Right lobe of liver (tissue), 6 donors: ENCODE data around the gene C11orf65. TPM values are rescaled to one million over a fixed set of nuclear protein-coding genes. Genes with fewer than 3 reads are reported as not detected.

Experiments used
- ATAC-seq, 4 donors: fragments of 200-7000 bp; cut with Tn5 transposase; one replicate each; pipeline ENCODE4 v1.9.1; 2020; ENCODE audit warnings: mild to moderate bottlenecking in 4 of 4, moderate library complexity in 4 of 4
- DNase-seq, 3 donors: peaks; one replicate each; pipeline ENCODE4 v3.0.0-alpha.2; 2020
- H3K27ac ChIP-seq, 3 donors: fragments of 200-600 bp; one replicate each; pipeline ENCODE4 v1.8.0; 2022
- H3K27me3 ChIP-seq, 2 donors: fragments of 200-600 bp; one replicate each; pipeline ENCODE4 v1.8.0; 2022
- H3K36me3 ChIP-seq, 4 donors: fragments of 200-600 bp; sonication (generic) in 1 of 4; one replicate each; pipeline versions ENCODE4 v1.5.1 to v1.8.0; 2017 to 2022; ENCODE audit warnings: control low read depth in 1 of 4
- H3K4me1 ChIP-seq, 4 donors: fragments of 200-600 bp; sonication (generic) in 1 of 4; one replicate each; pipeline versions ENCODE4 v1.5.1 to v1.8.0; 2017 to 2022; ENCODE audit warnings: control low read depth in 1 of 4
- H3K4me3 ChIP-seq, 3 donors: fragments of 200-600 bp; one replicate each; pipeline ENCODE4 v1.8.0; 2022
- H3K9me3 ChIP-seq, 4 donors: fragments of 200-600 bp; sonication (generic) in 1 of 4; one replicate each; pipeline versions ENCODE4 v1.5.1 to v1.8.0; 2017 to 2022; ENCODE audit warnings: control low read depth in 1 of 4
- POLR2A ChIP-seq: fragments of 450-650 bp; IDR thresholded peaks from one replicate; pipeline ENCODE4 v1.6.1; 2017; ENCODE audit warnings: antibody characterized with exemption, mild to moderate bottlenecking
- WGBS: methylation state at CpG from one replicate; pipeline ENCODE4 v1.1.6; 2018; ENCODE audit warnings: low coverage, low lambda C conversion rate; ENCODE audit not compliant: insufficient coverage; ENCODE audit errors: missing lambda C conversion rate; 5-methylcytosine and 5-hydroxymethylcytosine counted together
- intact Hi-C, 2 donors: fragments of 100-400 bp; cut with DNase I; formaldehyde crosslinking; loops; one replicate each; pipeline versions ENCODE4 v1.11.2 to v1.14.1; 2022
- total RNA-seq, 6 experiments: library from RNA; depleted of rRNA in 2 of 6; stranded (reverse); fragments of >200 nt in 2 of 6; fragmentation: NEBNext Ultra II Directional in 3 of 6; extraction: Animal tissue kit (Norgen Biotek cat#: 25700) in 3 of 6; gene quantifications; one replicate each; pipeline versions ENCODE4 v1.1.0 to v1.2.4, GENCODE V29; 2016 to 2023
- TF ChIP-seq, protein P1 (sequence below), 4 donors: fragments of 200-600 bp in 3 of 4; fragments of 450-650 bp in 1 of 4; IDR thresholded peaks; one replicate each; pipeline versions ENCODE4 v1.5.1 to v1.8.0; 2016 to 2022; ENCODE audit warnings: antibody characterized with exemption in 4 of 4, mild to moderate bottlenecking in 2 of 4
- donor health status: DM: no; HTN: yes; CAD: no.
- donor health status: DM: no; HTN: no; CAD: no.
- donor health status: DM: no; HTN: no; CAD: no.
- donor health status: DM: no; HTN: yes; CAD: no.
- donor health status: DM: no; HTN: yes; CAD: no.

Gene C11orf65
- total RNA-seq, 6 experiments from 2014 or later, result 0.18 to 0.88 (median 0.58) TPM

DNA sequence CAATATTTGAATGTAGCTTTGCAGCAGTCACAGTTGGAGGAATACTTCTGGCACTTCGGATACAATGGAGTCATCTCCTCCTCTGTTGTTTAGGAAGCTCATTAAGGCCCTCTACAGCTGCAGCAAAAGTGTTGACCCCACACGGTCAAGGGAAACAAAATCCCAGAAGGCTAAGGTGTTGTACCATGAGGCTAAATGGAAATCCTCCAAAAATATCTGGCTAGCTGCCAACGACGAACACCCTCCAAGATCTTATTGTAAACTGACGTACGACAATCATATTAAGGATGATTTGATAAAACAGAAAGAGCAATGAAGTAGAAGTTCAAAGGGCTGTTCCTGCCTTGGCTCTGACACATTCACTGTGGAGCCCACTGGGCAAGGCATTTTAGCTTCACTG, 26.9 kb upstream of the C11orf65 start:
- no peak for DNase-seq
- no peak overlapping the region for H3K27ac ChIP-seq
- no peak for ATAC-seq
- intact Hi-C loops, result no loop called here
- no peak for TF ChIP-seq POLR2A
- TF ChIP-seq, protein P1, sequence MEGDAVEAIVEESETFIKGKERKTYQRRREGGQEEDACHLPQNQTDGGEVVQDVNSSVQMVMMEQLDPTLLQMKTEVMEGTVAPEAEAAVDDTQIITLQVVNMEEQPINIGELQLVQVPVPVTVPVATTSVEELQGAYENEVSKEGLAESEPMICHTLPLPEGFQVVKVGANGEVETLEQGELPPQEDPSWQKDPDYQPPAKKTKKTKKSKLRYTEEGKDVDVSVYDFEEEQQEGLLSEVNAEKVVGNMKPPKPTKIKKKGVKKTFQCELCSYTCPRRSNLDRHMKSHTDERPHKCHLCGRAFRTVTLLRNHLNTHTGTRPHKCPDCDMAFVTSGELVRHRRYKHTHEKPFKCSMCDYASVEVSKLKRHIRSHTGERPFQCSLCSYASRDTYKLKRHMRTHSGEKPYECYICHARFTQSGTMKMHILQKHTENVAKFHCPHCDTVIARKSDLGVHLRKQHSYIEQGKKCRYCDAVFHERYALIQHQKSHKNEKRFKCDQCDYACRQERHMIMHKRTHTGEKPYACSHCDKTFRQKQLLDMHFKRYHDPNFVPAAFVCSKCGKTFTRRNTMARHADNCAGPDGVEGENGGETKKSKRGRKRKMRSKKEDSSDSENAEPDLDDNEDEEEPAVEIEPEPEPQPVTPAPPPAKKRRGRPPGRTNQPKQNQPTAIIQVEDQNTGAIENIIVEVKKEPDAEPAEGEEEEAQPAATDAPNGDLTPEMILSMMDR (IDR thresholded peaks at IDR 0.05), result no peak
- no peaks in the 10 kb centered on the region for H3K9me3 ChIP-seq
- H3K4me3 ChIP-seq, result no peak overlapping the region
- 64% methylated on average over 6 of the region's 6 CpGs for WGBS
- H3K4me1 ChIP-seq, result peaks cover 0 to 5% (median 0%) of the 10 kb centered on the region in 4 donors
- peaks cover 0 to 11% (median 5%) of the 10 kb centered on the region in 4 donors for H3K36me3 ChIP-seq
- no peaks in the 10 kb centered on the region for H3K27me3 ChIP-seq

DNA sequence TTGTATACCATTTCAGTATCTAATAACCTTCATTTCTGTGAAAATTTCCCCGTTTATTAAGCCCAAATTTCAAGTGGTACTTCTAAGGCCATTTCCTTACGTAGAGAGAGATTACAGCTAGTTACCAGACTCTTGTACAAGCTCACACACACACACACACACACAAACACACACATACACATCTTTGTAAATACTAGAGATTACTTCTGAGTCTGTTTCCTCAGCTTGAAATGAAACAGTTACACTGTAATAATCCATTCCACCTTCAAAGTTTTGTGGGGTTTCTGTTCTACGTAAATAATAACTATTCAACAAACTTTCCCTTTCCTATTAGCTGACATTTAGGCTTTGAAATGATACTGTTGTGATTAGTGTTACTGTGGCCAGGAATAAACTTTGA, 24.6 kb upstream of the C11orf65 start:
- Histone ChIP-seq H3K27ac (no peak overlapping the region), H3K9me3 (no peaks in the 10 kb centered on the region), H3K4me3 (no peak overlapping the region), H3K4me1 (peaks cover 0 to 2% (median 0%) of the 10 kb centered on the region in 4 donors), H3K27me3 (no peaks in the 10 kb centered on the region), H3K36me3 (peaks cover 0 to 12% (median 5%) of the 10 kb centered on the region in 4 donors)
- DNase-seq (no peak), ATAC-seq (no peak)
- intact Hi-C loops, result no loop called here
- TF ChIP-seq, protein P1 (IDR thresholded peaks at IDR 0.05), result no peak
- no peak for TF ChIP-seq POLR2A
- WGBS, result 91% methylated on average over 3 of the region's 3 CpGs

DNA sequence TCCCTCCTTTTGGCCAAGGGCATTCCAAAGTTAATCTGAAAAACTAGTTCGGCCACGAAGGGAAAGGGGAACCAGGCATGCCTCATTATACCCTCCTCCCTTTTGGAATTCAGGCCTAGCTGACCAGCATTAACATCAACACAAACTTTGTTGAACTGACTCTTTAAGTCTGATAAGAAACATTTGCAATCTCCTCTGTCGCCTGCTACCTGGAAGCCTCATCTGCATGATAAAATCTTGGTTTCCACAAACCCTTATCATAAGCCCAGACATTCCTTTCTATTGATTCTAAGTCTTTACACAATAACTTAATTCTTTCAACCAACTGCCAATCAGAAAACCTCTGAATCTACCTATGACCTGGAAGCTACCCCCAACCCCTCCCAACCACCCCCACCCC, 19.5 kb upstream of the C11orf65 start:
- Histone ChIP-seq H3K4me3 (no peak overlapping the region), H3K27me3 (no peaks in the 10 kb centered on the region), H3K36me3 (peaks cover 0 to 12% (median 5%) of the 10 kb centered on the region in 4 donors), H3K4me1 (no peaks in the 10 kb centered on the region), H3K9me3 (no peaks in the 10 kb centered on the region), H3K27ac (no peak overlapping the region)
- intact Hi-C loops, result no loop called here
- DNase-seq (no peak), ATAC-seq (no peak)
- TF ChIP-seq, protein P1 (IDR thresholded peaks at IDR 0.05), result no peak
- TF ChIP-seq POLR2A, result no peak
- WGBS, result 84% methylated on average over 3 of the region's 3 CpGs

DNA sequence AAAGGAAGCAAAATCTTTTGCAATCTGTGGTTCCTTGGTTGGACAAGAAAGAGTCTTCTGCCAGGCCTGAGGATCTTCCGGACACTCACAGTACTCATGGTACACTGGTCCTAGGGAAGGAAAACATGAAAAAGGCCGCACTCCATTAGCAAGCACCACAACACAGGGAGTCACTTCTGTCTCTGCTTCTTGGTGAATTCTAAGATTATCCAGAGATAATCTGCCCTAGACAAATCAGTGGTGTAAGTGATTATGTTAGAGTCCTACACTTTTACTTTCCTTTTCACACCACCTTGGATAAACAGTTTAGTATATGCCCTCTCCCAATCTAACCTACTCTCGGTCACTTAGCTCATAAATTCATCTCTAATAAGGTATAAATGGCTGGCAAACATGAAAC, 19.0 kb upstream of the C11orf65 start:
- Histone ChIP-seq H3K36me3 (peaks cover 0 to 13% (median 6%) of the 10 kb centered on the region in 4 donors), H3K4me1 (no peaks in the 10 kb centered on the region), H3K4me3 (no peak overlapping the region), H3K27me3 (no peaks in the 10 kb centered on the region), H3K27ac (no peak overlapping the region), H3K9me3 (no peaks in the 10 kb centered on the region)
- no peak for TF ChIP-seq POLR2A
- TF ChIP-seq, protein P1 (IDR thresholded peaks at IDR 0.05), result no peak
- ATAC-seq (no peak), DNase-seq (no peak)
- WGBS, result 91% methylated on average over 3 of the region's 3 CpGs
- intact Hi-C loops, result no loop called here

DNA sequence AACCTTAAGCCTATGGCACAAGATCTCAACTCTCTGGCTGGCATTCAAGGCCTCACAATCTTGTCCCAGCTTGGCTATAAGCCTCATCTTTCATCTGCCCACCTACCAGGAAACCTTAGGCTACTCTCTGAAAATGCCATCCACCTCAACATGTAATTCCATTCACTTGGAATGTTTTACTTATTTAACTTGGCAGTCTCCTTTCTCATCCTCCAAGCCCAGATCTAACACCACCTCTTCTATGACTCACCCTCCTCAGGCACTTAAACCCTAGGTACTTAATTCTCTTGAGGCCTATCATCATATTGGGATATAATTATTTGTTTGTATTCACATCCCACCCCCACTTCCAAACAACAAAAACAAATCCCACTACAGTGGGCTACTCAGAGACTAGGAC, 15.8 kb upstream of the C11orf65 start:
- Histone ChIP-seq H3K4me3 (no peak overlapping the region), H3K9me3 (no peaks in the 10 kb centered on the region), H3K4me1 (no peaks in the 10 kb centered on the region), H3K36me3 (peaks cover 0 to 3% (median 0%) of the 10 kb centered on the region in 4 donors), H3K27ac (no peak overlapping the region), H3K27me3 (no peaks in the 10 kb centered on the region)
- ATAC-seq (no peak), DNase-seq (no peak)
- intact Hi-C loops, result no loop called here
- TF ChIP-seq, protein P1 (IDR thresholded peaks at IDR 0.05), result no peak
- TF ChIP-seq POLR2A, result no peak
